ENCODE results near the gene MICALL2.
A peak's percentile ranks its signal among the peaks of the same experiment; 100 is the strongest.

Gene MICALL2

DNA sequence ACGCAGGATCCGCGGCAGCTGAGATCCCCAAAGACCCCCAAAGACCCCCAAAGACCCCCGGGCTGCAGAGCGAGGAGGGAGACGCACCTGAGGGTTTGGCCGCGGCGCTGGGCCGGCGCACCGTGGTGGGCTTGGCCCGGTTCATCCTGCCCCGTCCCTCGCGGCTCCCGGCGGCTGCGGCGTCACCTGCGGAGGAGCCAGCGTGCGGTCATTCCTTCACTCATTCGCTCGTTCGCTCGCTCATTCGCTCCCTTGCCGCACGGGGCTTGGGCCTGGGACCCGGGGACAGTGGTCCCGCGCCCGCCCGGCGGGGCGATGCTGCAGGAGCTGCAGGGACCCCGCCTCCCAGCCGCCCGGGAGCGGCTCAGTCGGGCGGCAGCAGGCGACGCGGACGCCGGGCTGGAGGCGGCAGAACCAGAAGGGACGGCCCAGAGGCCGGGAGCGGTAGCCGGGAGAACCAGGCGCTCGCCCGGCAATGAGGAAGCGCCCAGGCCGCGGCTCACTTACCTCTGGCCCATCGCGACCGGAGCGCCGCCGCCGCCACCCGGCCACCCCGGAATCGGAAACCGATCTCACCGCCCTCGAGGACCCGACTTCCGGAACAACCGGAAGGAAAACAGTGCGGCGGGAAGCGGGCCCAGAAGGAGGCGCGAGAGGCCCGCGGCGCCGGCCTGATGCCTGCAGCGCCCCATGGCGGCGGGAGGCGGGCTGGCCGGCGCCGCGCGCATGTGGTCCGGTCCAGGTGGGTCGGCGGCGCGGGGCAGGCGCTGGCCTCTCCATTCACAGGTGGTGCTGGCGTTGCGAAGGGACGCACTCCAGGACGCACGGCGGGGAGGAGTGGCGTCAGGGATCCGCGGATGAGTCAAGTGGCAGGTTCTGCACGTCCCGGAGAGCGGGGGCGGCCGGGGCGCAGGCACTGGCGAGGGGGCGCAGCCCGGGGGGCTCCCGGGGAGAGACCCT, 44.8 kb upstream of the MICALL2 start, which contains the start of gene INTS1 (continued):
- TF ChIP-seq, protein P1, sequence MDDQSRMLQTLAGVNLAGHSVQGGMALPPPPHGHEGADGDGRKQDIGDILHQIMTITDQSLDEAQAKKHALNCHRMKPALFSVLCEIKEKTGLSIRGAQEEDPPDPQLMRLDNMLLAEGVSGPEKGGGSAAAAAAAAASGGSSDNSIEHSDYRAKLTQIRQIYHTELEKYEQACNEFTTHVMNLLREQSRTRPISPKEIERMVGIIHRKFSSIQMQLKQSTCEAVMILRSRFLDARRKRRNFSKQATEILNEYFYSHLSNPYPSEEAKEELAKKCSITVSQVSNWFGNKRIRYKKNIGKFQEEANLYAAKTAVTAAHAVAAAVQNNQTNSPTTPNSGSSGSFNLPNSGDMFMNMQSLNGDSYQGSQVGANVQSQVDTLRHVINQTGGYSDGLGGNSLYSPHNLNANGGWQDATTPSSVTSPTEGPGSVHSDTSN (CRISPR knock-in tag; IDR thresholded peaks at IDR 0.05) = peak; percentile 12; the same call in 1 of the 2 replicates
- TF ChIP-seq ZNF266 (tag by site-specific recombination; IDR thresholded peaks at IDR 0.05; ENCODE audit: low read depth) (no peak), ZNF624 (tag by site-specific recombination; IDR thresholded peaks at IDR 0.05) (no peak), ZNF544 (tag by site-specific recombination; IDR thresholded peaks at IDR 0.05) (no peak), ZNF19 (tag by site-specific recombination; IDR thresholded peaks at IDR 0.05; ENCODE audit: low read depth) (no peak), ZFHX2 (tag by site-specific recombination; conservative IDR thresholded peaks at IDR 0.05) (0 out of 2 replicates have a peak, but pooled peaks have one; percentile 16), ZNF214 (tag by site-specific recombination; IDR thresholded peaks at IDR 0.05; ENCODE audit: borderline replicate concordance) (no peak), ZNF830 (tag by site-specific recombination; IDR thresholded peaks at IDR 0.05; ENCODE audit: low read depth) (no peak), ZNF2 (tag by site-specific recombination; IDR thresholded peaks at IDR 0.05) (no peak), ZSCAN23 (tag by site-specific recombination; IDR thresholded peaks at IDR 0.05) (no peak), ZNF837 (tag by site-specific recombination; IDR thresholded peaks at IDR 0.05) (no peak), OVOL3 (tag by site-specific recombination; IDR thresholded peaks at IDR 0.05) (no peak), ZNF366 (tag by site-specific recombination; conservative IDR thresholded peaks at IDR 0.05) (no peak), SALL2 (tag by site-specific recombination; IDR thresholded peaks at IDR 0.05; ENCODE audit: borderline replicate concordance) (no peak), EGR2 (tag by site-specific recombination; IDR thresholded peaks at IDR 0.05; ENCODE audit: low read depth) (no peak), ZSCAN30 (tag by site-specific recombination; IDR thresholded peaks at IDR 0.05) (peak; percentile 73), BCL11A (tag by site-specific recombination; IDR thresholded peaks at IDR 0.05; ENCODE audit: low read depth) (no peak), WT1 (tag by site-specific recombination; IDR thresholded peaks at IDR 0.05) (no peak), ZNF174 (tag by site-specific recombination; IDR thresholded peaks at IDR 0.05) (no peak), ZEB2 (tag by site-specific recombination; IDR thresholded peaks at IDR 0.05) (peak; percentile 63; the same call in 1 of the 2 replicates), KLF7 (tag by site-specific recombination; IDR thresholded peaks at IDR 0.05; ENCODE audit: borderline replicate concordance) (no peak), GLIS1 (tag by site-specific recombination; IDR thresholded peaks at IDR 0.05) (no peak; the same call in 1 of the 2 replicates), ZNF585B (tag by site-specific recombination; IDR thresholded peaks at IDR 0.05) (no peak)
- TF ChIP-seq, protein P2, sequence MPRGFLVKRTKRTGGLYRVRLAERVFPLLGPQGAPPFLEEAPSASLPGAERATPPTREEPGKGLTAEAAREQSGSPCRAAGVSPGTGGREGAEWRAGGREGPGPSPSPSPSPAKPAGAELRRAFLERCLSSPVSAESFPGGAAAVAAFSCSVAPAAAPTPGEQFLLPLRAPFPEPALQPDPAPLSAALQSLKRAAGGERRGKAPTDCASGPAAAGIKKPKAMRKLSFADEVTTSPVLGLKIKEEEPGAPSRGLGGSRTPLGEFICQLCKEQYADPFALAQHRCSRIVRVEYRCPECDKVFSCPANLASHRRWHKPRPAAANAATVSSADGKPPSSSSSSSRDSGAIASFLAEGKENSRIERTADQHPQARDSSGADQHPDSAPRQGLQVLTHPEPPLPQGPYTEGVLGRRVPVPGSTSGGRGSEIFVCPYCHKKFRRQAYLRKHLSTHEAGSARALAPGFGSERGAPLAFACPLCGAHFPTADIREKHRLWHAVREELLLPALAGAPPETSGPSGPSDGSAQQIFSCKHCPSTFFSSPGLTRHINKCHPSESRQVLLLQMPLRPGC (tag by site-specific recombination; IDR thresholded peaks at IDR 0.05) = no peak
- TF ChIP-seq, protein P3, sequence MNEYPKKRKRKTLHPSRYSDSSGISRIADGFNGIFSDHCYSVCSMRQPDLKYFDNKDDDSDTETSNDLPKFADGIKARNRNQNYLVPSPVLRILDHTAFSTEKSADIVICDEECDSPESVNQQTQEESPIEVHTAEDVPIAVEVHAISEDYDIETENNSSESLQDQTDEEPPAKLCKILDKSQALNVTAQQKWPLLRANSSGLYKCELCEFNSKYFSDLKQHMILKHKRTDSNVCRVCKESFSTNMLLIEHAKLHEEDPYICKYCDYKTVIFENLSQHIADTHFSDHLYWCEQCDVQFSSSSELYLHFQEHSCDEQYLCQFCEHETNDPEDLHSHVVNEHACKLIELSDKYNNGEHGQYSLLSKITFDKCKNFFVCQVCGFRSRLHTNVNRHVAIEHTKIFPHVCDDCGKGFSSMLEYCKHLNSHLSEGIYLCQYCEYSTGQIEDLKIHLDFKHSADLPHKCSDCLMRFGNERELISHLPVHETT (tag by site-specific recombination; IDR thresholded peaks at IDR 0.05) = no peak
- TF ChIP-seq, protein P4, sequence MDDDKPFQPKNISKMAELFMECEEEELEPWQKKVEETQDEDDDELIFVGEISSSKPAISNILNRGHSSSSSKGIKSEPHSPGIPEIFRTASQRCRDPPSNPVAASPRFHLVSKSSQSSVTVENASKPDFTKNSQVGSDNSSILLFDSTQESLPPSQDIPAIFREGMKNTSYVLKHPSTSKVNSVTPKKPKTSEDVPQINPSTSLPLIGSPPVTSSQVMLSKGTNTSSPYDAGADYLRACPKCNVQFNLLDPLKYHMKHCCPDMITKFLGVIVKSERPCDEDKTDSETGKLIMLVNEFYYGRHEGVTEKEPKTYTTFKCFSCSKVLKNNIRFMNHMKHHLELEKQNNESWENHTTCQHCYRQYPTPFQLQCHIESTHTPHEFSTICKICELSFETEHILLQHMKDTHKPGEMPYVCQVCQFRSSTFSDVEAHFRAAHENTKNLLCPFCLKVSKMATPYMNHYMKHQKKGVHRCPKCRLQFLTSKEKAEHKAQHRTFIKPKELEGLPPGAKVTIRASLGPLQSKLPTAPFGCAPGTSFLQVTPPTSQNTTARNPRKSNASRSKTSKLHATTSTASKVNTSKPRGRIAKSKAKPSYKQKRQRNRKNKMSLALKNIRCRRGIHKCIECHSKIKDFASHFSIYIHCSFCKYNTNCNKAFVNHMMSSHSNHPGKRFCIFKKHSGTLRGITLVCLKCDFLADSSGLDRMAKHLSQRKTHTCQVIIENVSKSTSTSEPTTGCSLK (tag by site-specific recombination; IDR thresholded peaks at IDR 0.05) = no peak
- TF ChIP-seq, protein P5, sequence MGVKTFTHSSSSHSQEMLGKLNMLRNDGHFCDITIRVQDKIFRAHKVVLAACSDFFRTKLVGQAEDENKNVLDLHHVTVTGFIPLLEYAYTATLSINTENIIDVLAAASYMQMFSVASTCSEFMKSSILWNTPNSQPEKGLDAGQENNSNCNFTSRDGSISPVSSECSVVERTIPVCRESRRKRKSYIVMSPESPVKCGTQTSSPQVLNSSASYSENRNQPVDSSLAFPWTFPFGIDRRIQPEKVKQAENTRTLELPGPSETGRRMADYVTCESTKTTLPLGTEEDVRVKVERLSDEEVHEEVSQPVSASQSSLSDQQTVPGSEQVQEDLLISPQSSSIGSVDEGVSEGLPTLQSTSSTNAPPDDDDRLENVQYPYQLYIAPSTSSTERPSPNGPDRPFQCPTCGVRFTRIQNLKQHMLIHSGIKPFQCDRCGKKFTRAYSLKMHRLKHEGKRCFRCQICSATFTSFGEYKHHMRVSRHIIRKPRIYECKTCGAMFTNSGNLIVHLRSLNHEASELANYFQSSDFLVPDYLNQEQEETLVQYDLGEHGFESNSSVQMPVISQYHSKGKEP (tag by site-specific recombination; IDR thresholded peaks at IDR 0.05) = peak; percentile 38; the same call in 1 of the 2 replicates
- TF ChIP-seq, protein P6, sequence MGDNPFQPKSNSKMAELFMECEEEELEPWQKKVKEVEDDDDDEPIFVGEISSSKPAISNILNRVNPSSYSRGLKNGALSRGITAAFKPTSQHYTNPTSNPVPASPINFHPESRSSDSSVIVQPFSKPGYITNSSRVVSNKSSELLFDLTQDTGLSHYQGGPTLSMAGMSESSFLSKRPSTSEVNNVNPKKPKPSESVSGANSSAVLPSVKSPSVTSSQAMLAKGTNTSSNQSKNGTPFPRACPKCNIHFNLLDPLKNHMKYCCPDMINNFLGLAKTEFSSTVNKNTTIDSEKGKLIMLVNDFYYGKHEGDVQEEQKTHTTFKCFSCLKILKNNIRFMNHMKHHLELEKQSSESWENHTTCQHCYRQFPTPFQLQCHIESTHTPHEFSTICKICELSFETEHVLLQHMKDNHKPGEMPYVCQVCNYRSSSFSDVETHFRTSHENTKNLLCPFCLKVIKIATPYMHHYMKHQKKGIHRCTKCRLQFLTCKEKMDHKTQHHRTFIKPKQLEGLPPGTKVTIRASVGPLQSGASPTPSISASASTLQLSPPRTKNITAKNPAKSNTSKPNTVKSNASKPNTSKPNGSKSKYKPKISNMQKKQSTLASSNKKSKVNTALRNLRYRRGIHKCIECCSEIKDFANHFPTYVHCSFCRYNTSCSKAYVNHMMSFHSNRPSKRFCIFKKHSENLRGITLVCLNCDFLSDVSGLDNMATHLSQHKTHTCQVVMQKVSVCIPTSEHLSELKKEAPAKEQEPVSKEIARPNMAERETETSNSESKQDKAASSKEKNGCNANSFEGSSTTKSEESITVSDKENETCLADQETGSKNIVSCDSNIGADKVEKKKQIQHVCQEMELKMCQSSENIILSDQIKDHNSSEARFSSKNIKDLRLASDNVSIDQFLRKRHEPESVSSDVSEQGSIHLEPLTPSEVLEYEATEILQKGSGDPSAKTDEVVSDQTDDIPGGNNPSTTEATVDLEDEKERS (tag by site-specific recombination; IDR thresholded peaks at IDR 0.05) = no peak

Measured in HEK293 (cell line).